Neural cell (in vitro differentiated cells): Measurements from ENCODE around the gene ZNF853. TPM values are rescaled to one million over a fixed set of nuclear protein-coding genes. Genes with fewer than 3 reads are reported as not detected.
"Not testable (repeated sequence)": the region's sequence is repeated elsewhere in the genome, so short reads cannot be mapped to it uniquely, and the experiment has no call there.

ENCODE experiments used
- H2AFZ ChIP-seq: fragments of 200-600, 300-800 bp; sonication (generic), shearing (Covaris generic); 2 replicates; pipeline ENCODE4 v1.6.0; 2014; ENCODE audit warnings: low read depth, mild to moderate bottlenecking, antibody characterized with exemption, low read length, moderate library complexity
- H3F3A ChIP-seq: fragments of 200-600 bp; shearing (Covaris generic); 2 replicates; pipeline ENCODE4 v1.6.1; 2016; ENCODE audit warnings: mild to moderate bottlenecking, moderate library complexity, mixed read lengths, antibody characterized with exemption, low read length; ENCODE audit not compliant: insufficient read depth, poor library complexity, severe bottlenecking
- H3K27ac ChIP-seq: fragments of 200-600, 300-800 bp; sonication (generic), shearing (Covaris generic); 2 replicates; pipeline ENCODE4 v1.5.1; 2014; ENCODE audit warnings: mild to moderate bottlenecking, low read length, moderate library complexity
- H3K27me3 ChIP-seq: fragments of 300-800, 200-600 bp; sonication (generic), shearing (Covaris generic); 2 replicates; pipeline ENCODE4 v1.6.0; 2014; ENCODE audit warnings: mild to moderate bottlenecking, low read depth, low read length, moderate library complexity; ENCODE audit not compliant: insufficient read depth
- H3K36me3 ChIP-seq: fragments of 300-800, 200-600 bp; sonication (generic), shearing (Covaris generic); 2 replicates; pipeline ENCODE4 v1.5.1; 2014; ENCODE audit warnings: mild to moderate bottlenecking, antibody characterized with exemption, low read length, moderate library complexity; ENCODE audit not compliant: insufficient read depth
- H3K4me2 ChIP-seq: fragments of 300-800, 200-600 bp; sonication (generic), shearing (Covaris generic); 2 replicates; pipeline ENCODE4 v1.6.0; 2014; ENCODE audit warnings: mild to moderate bottlenecking, low read length
- H3K4me3 ChIP-seq: fragments of 300-800, 200-600 bp; sonication (generic), shearing (Covaris generic); 2 replicates; pipeline ENCODE4 v1.5.1; 2014; ENCODE audit warnings: mild to moderate bottlenecking, low read length, moderate library complexity
- H3K79me2 ChIP-seq: fragments of 200-600 bp; shearing (Covaris generic); replicated peaks from 2 replicates; pipeline ENCODE4 v1.6.0; 2014; ENCODE audit warnings: mild to moderate bottlenecking, low read length, moderate library complexity; ENCODE audit not compliant: insufficient read depth
- H3K9ac ChIP-seq: fragments of 300-800, 200-600 bp; sonication (generic), shearing (Covaris generic); 2 replicates; pipeline ENCODE4 v1.6.1; 2016; ENCODE audit warnings: mild to moderate bottlenecking, low read length, mixed read lengths
- H3K9me2 ChIP-seq: fragments of 200-600 bp; shearing (Covaris generic); 2 replicates; pipeline ENCODE4 v1.6.1; 2016; ENCODE audit warnings: mild to moderate bottlenecking, low read length, mixed read lengths; ENCODE audit not compliant: insufficient read depth
- H3K9me3 ChIP-seq: fragments of 200-600, 300-800 bp; sonication (generic), shearing (Covaris generic); 2 replicates; pipeline ENCODE4 v1.6.1; 2016; ENCODE audit warnings: mild to moderate bottlenecking, mixed run types, low read length, moderate library complexity, mixed read lengths
- H4K20me1 ChIP-seq: fragments of 200-600 bp; shearing (Covaris generic); 2 replicates; pipeline ENCODE4 v1.6.1; 2016; ENCODE audit warnings: mild to moderate bottlenecking, mixed run types; ENCODE audit not compliant: insufficient read depth
- EP300 ChIP-seq: fragments of 450-650 bp; conservative IDR thresholded peaks from 2 replicates; pipeline ENCODE4 v1.6.1; 2014; ENCODE audit warnings: antibody characterized with exemption, mild to moderate bottlenecking, moderate library complexity; ENCODE audit not compliant: poor library complexity, severe bottlenecking
- EZH2 ChIP-seq: fragments of 200-600, 300-800 bp; shearing (Covaris generic), sonication (generic); IDR thresholded peaks from 2 replicates; pipeline ENCODE4 v1.6.1; 2014; ENCODE audit warnings: antibody characterized with exemption, low read length, borderline replicate concordance, mild to moderate bottlenecking; ENCODE audit not compliant: insufficient read depth, poor library complexity, severe bottlenecking
- MXI1 ChIP-seq: fragments of 450-650 bp; conservative IDR thresholded peaks from 2 replicates; pipeline ENCODE4 v1.6.1; 2014; ENCODE audit warnings: antibody characterized with exemption, mild to moderate bottlenecking; ENCODE audit not compliant: poor library complexity, severe bottlenecking
- POLR2AphosphoS5 ChIP-seq: IDR thresholded peaks from 2 replicates; pipeline ENCODE4 v1.6.1; 2012
- RAD21 ChIP-seq: fragments of 450-650 bp; conservative IDR thresholded peaks from 2 replicates; pipeline ENCODE4 v1.6.1; 2014; ENCODE audit warnings: antibody characterized with exemption, mild to moderate bottlenecking, moderate library complexity
- SMC3 ChIP-seq: fragments of 450-650 bp; conservative IDR thresholded peaks from 2 replicates; pipeline ENCODE4 v1.6.1; 2014; ENCODE audit warnings: antibody characterized with exemption, mild to moderate bottlenecking, moderate library complexity; ENCODE audit not compliant: poor library complexity
- TAF1 ChIP-seq: IDR thresholded peaks from 2 replicates; pipeline ENCODE4 v1.6.1; 2012; ENCODE audit warnings: low read depth
- polyA plus RNA-seq: library from polyadenylated mRNA; depleted of rRNA; stranded (reverse); fragments of >200 nt; gene quantifications from 2 replicates; pipeline ENCODE4 v1.2.3, GENCODE V29; 2014
- TF ChIP-seq, protein P1 (sequence below): IDR thresholded peaks from 2 replicates; pipeline ENCODE4 v1.6.1; 2012; ENCODE audit warnings: borderline replicate concordance
- TF ChIP-seq, protein P2 (sequence below): fragments of 450-650 bp; IDR thresholded peaks from 2 replicates; pipeline ENCODE4 v1.5.1; 2014; ENCODE audit warnings: antibody characterized with exemption, mild to moderate bottlenecking, moderate library complexity; ENCODE audit not compliant: poor library complexity, severe bottlenecking

The ZNF853 gene
- polyA plus RNA-seq, 1 donor from 2014 or later, result 8.7 TPM

DNA sequence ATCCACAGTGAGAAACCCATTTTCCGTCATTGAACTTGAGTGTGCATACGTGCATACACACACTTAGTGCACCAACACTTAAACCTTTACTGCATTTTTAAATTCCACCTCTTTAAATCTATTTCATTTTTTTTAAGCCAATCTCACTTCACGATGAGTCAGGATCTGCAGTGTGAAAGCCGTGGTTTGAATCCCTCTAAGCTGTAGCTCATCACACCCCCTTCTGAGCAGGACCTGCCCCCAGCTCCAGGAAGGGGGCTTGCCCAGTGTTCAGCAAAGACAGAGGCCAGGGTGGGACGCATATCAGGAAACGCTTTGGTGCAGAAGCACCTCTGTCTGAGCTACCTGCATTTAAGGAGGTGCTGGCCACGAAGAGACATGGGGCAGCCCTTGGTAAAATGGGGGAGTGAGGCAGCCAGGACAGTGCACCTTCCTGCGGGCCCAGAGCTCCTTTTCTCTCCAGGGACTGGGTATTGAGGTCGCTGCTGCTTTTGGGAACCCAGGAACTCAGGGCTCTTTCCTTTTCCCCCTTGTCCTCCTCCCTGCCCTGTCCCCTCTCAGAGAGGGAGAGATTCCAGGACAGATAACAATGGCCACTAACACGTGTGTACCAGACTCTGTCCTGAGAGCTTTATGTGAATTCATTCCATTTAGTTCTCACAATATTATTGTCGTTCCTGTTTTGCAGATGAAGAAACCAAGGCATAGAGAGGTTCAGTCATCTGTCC, 43.4 kb downstream of the ZNF853 start:
- Histone ChIP-seq H3K9me3 (peaks cover 3% of the 10 kb centered on the region), H3K36me3 (peaks cover 14% of the 10 kb centered on the region), H3K4me3 (no peak overlapping the region), H3K4me2 (no peak overlapping the region), H4K20me1 (no peaks in the 10 kb centered on the region), H3K27me3 (no peaks in the 10 kb centered on the region), H3F3A (no peaks in the 10 kb centered on the region), H2AFZ (no peak overlapping the region), H3K9ac (peak overlapping the region; percentile 14), H3K27ac (no peak overlapping the region), H3K9me2 (no peaks in the 10 kb centered on the region), H3K79me2 (no peaks in the 10 kb centered on the region)
- TF ChIP-seq TAF1 (no peak), EP300 (no peak), RAD21 (no peak), POLR2AphosphoS5 (no peak), SMC3 (no peak), MXI1 (no peak), EZH2 (no peak)
- TF ChIP-seq, protein P1, sequence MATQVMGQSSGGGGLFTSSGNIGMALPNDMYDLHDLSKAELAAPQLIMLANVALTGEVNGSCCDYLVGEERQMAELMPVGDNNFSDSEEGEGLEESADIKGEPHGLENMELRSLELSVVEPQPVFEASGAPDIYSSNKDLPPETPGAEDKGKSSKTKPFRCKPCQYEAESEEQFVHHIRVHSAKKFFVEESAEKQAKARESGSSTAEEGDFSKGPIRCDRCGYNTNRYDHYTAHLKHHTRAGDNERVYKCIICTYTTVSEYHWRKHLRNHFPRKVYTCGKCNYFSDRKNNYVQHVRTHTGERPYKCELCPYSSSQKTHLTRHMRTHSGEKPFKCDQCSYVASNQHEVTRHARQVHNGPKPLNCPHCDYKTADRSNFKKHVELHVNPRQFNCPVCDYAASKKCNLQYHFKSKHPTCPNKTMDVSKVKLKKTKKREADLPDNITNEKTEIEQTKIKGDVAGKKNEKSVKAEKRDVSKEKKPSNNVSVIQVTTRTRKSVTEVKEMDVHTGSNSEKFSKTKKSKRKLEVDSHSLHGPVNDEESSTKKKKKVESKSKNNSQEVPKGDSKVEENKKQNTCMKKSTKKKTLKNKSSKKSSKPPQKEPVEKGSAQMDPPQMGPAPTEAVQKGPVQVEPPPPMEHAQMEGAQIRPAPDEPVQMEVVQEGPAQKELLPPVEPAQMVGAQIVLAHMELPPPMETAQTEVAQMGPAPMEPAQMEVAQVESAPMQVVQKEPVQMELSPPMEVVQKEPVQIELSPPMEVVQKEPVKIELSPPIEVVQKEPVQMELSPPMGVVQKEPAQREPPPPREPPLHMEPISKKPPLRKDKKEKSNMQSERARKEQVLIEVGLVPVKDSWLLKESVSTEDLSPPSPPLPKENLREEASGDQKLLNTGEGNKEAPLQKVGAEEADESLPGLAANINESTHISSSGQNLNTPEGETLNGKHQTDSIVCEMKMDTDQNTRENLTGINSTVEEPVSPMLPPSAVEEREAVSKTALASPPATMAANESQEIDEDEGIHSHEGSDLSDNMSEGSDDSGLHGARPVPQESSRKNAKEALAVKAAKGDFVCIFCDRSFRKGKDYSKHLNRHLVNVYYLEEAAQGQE, result no peak
- TF ChIP-seq, protein P2, sequence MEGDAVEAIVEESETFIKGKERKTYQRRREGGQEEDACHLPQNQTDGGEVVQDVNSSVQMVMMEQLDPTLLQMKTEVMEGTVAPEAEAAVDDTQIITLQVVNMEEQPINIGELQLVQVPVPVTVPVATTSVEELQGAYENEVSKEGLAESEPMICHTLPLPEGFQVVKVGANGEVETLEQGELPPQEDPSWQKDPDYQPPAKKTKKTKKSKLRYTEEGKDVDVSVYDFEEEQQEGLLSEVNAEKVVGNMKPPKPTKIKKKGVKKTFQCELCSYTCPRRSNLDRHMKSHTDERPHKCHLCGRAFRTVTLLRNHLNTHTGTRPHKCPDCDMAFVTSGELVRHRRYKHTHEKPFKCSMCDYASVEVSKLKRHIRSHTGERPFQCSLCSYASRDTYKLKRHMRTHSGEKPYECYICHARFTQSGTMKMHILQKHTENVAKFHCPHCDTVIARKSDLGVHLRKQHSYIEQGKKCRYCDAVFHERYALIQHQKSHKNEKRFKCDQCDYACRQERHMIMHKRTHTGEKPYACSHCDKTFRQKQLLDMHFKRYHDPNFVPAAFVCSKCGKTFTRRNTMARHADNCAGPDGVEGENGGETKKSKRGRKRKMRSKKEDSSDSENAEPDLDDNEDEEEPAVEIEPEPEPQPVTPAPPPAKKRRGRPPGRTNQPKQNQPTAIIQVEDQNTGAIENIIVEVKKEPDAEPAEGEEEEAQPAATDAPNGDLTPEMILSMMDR, result no peak

DNA sequence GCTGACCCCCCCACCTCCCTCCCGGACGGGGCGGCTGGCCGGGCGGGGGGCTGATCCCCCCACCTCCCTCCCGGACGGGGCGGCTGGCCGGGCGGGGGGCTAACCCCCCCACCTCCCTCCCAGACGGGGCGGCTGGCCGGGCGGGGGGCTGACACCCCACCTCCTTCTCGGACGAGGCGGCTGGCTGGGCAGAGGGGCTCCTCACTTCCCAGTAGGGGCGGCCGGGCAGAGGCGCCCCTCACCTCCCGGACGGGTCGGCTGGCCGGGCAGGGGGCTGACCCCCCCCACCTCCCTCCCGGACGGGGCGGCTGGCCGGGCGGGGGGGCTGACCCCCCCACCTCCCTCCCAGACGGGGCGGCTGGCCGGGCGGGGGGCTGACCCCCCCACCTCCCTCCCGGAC, 55.4 kb downstream of the ZNF853 start:
- H3K9ac ChIP-seq, H3K4me2 ChIP-seq, H3F3A ChIP-seq, H3K9me2 ChIP-seq, H3K4me3 ChIP-seq, H3K27me3 ChIP-seq, H4K20me1 ChIP-seq, H3K27ac ChIP-seq, H3K79me2 ChIP-seq, H2AFZ ChIP-seq, H3K36me3 ChIP-seq: not testable (repeated sequence)
- peaks cover 11% of the 10 kb centered on the region for H3K9me3 ChIP-seq

Other genes starting within 250 kb of the ZNF853 start
- 48.8 and 53.8 TPM in 2 replicates for gene RAC1, start 241.1 kb upstream of the ZNF853 start, polyA plus RNA-seq
- 32.3 and 48.9 TPM in 2 replicates for gene DAGLB, start 167.7 kb upstream of the ZNF853 start, polyA plus RNA-seq
- gene KDELR2, start 131.5 kb upstream of the ZNF853 start, polyA plus RNA-seq, result 69.5 and 71.2 TPM in 2 replicates
- gene GRID2IP, start 64.1 kb upstream of the ZNF853 start, polyA plus RNA-seq, result 0.32 TPM in 1 of 2 replicates, not detected in the other
- 52.2 and 55.9 TPM in 2 replicates for gene ZDHHC4, start 38.2 kb upstream of the ZNF853 start, polyA plus RNA-seq
- 32.0 and 36.2 TPM in 2 replicates for gene INTS15, start 25.6 kb upstream of the ZNF853 start, polyA plus RNA-seq
- 22.2 and 31.6 TPM in 2 replicates for gene ZNF316, start 21.7 kb downstream of the ZNF853 start, polyA plus RNA-seq
- gene ZNF12, start 91.3 kb downstream of the ZNF853 start, polyA plus RNA-seq, result 26.0 and 27.9 TPM in 2 replicates
- 0.22 TPM in 1 of 2 replicates, not detected in the other for gene RSPH10B2, start 138.5 kb downstream of the ZNF853 start, polyA plus RNA-seq
- gene CCZ1B, start 210.7 kb downstream of the ZNF853 start, polyA plus RNA-seq, result 73.1 and 100 TPM in 2 replicates